Left ventricle myocardium superior (tissue), 1 donor: Measurements from ENCODE around the gene IFIT1. TPM values are rescaled to one million over a fixed set of nuclear protein-coding genes. Genes with fewer than 3 reads are reported as not detected.
"Not testable (repeated sequence)": the region's sequence is repeated elsewhere in the genome, so short reads cannot be mapped to it uniquely, and the experiment has no call there.

Experiments
- ATAC-seq: fragments of 200-7000 bp; cut with Tn5 transposase; one replicate; pipeline ENCODE4 v1.9.1; 2020; ENCODE audit warnings: mild to moderate bottlenecking, moderate library complexity
- DNase-seq: peaks from one replicate; pipeline ENCODE4 v3.0.0-alpha.2; 2020
- intact Hi-C: fragments of 100-400 bp; cut with micrococcal nuclease; formaldehyde crosslinking; loops from one replicate; pipeline ENCODE4 v1.11.0; 2022
- total RNA-seq: library from RNA; stranded (reverse); fragmentation: NEBNext Ultra II Directional; extraction: Animal tissue kit (Norgen Biotek cat#: 25700); gene quantifications from one replicate; pipeline ENCODE4 v1.2.1, GENCODE V29; 2021
- donor health status: DM: no; HTN: yes; CAD: no; lungs with severe emphysema.

The IFIT1 gene
- total RNA-seq, 1 donor from 2014 or later: 48.0 TPM

DNA sequence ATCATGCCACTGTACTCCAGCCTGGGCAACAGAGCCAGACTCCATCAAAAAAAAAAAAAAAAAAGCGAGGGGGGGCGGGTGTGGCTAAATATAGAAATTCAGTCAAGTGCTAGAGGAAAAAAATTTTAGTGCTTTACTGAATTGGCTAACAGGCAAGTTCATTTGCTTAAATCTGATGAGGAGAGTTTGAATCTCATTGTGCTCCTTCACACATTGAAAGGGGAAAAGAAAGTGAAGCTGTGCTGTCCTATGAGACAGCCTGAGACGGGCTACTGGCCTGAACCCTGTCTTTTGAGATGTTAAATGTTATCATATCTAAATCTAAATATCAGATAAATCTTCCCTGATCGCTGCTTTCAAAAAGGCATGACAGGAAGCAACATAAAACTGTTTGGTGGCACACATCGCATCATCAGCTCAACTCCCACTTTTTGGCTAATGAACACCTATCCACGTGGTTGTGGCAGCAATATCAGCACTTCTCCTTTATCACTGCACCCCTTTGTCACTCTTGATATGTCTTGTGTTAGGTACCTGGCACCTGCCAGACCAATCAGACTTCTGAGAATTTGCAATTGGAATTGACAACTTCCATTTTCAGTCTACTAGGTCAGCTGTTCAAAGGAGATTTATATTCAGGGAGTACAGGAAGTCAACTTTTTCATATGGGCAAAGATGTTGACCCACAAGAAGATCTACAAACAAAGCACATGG, 28.5 kb upstream of the IFIT1 start:
- DNase-seq (no peak), ATAC-seq (no peak)
- intact Hi-C loops: no loop called here

GRCh38 chr10:89364531-89364930, 27.9 kb upstream of the IFIT1 start:
- ATAC-seq (no peak), DNase-seq (no peak)
- intact Hi-C loops: no loop called here

DNA sequence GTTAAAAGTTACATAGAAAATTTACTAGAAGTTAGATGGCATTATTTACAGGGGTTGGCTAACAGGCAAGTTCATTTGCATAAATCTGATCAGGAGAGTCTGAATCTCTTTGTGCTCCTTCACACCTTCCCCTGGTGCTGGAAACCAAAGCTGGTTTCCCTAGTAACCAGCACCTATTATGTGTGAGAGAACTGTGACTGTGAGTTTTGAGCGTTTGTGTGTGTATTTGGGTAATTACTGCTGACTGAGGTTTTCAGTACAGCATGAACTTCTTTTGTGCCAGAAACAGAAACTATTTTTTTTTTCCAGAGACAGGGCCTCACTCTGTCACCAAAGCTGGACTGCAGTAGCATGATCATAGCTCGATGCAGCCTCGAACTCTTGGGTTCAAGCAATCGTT, 24.9 kb upstream of the IFIT1 start:
- DNase-seq: no peak
- ATAC-seq: peak; percentile 34
- intact Hi-C loops: no loop called here

DNA sequence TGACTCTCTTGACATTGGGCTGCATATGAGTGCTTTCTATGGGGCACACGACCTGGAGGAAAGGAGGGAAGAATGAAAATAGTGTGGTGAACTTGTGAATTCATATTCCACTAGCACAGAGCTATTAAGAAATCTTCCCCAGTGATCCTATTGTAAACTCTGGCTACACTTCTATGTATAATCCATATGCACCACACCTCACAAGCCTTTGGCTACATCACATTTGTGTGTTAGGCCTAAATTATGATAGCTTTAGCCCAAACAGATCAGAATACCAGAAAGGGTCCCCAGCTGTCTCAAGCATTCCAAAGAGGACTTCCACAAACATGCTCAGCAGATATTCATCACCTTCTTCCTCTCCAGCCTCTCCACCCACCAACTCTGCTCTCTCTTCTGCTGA, 24.3 kb upstream of the IFIT1 start:
- intact Hi-C loops: no loop called here
- no peak for ATAC-seq
- DNase-seq: no peak

- DNase-seq (no peak), ATAC-seq (no peak)
- intact Hi-C loops: no loop called here
Observed at GRCh38 chr10:89369156-89370105, 23.0 kb upstream of the IFIT1 start.

GRCh38 chr10:89371079-89371478, 21.3 kb upstream of the IFIT1 start:
- DNase-seq (no peak), ATAC-seq (no peak)
- intact Hi-C loops: no loop called here

DNA sequence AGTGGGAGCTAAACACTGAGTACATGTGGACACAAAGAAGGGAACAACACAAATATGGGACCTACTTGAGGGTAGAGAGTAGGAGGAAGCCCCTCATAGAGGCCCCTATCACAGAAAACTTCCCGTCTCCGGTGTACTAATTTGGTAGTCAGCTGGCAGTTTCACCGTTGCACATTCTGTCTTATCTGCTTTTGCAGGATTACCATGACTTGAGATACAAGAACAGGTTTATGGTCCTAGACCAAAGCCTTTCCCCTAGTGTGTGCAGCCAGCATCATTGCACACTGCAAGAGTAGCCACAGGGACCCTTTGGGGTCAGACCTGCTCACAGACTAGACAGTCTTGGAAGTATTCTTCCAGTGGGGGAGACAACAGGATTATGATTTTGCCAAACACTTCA, 20.4 kb upstream of the IFIT1 start:
- DNase-seq: no peak
- no peak for ATAC-seq
- intact Hi-C loops: no loop called here

DNA sequence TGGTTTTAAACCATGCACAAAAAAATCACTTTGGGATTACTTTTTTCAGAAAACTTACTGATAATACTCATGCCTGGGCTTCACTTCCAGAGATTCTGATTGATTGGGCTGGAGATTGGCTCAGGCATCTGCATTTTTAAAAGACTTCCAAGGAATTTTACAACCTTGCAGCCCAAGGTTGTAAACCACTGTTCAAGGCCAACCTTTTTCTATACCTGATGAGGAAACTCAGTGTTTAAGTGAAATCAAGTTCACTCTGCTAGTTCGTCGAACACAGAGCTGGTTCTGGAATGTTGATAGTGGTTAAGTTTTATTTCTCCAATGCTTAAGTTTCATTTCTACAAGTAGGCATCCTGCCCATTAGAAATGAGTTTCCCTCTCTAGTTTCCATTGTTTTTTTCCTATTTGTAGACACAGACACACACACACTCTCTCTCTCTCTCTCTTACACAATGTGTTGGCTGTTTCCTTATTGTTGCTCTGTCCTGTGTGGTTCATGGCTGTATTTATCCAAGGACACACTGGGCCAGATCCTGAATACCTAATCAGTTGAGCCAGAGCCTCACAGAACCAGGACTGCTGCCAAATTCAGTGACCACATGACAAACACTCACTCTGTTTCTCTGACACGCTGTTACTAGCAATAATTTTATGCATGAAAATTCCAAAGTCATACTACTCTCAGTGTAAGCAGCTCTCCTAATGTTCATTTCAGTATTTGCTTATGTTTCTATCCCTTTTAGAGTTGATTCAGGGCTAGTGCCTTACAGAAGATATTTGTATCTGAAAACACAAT, 18.3 kb upstream of the IFIT1 start:
- ATAC-seq (peak; percentile 97), DNase-seq (peak; percentile 70)
- intact Hi-C loops: no loop called here

- ATAC-seq (peak; percentile 62), DNase-seq (no peak)
- intact Hi-C loops: no loop called here
Observed at GRCh38 chr10:89374713-89375141, 17.7 kb upstream of the IFIT1 start.

DNA sequence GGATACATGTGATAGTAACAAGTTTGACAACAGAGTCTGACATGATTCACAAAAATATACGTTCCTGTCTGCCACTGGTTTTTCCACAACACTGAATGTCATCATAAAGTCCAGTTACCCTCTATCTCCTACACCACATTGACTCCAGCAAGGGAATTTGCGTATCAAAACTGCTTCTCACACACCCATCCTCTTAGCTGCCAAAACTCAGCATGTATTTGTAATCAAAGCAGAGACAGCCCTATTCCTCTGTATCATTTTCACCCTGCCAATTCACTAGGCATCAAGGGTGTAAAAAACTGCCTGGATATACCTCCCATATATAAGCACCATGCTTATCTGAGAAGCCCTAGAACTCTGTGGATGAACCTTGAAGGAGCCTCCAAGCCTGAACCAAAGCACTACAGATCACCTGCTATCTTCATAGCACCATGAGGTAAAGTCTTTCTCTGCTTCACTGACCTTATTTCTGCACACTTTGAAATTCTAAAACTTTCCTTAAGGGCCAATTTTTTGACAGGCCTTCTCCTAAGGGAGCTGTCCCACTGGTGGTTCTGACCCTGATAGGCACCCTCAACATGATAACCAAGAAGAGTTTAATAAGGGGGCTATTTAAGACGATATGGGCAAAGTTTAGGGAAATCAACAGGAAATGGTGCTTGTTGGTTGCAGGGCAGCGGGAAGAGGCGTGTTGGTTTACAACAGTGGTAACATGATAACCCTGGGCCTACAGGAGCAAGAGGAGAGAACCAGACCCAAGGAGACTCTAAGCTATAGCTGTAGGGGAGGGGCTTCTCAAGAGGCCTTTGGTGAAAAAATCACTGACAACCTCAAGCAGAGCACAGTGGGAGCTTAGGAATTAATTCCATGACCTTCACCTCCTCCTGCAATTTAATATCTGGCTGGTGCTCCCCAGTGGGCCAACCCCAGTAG, 14.5 kb upstream of the IFIT1 start, which contains the start of gene IFIT1B:
Gene IFIT1B, plus strand, starts transcription at position 352 of the 933 bp plus-strand sequence. Its CDS starts 80 bp downstream, at position 432.
- ATAC-seq (no peak), DNase-seq (no peak)
- intact Hi-C loops: no loop called here

- ATAC-seq (no peak), DNase-seq (no peak)
Observed at GRCh38 chr10:89379103-89379502, 13.3 kb upstream of the IFIT1 start.

GRCh38 chr10:89382757-89383156, 9.7 kb upstream of the IFIT1 start:
- intact Hi-C loops: no loop called here
- ATAC-seq (no peak), DNase-seq (no peak)

More at GRCh38 chr10:89379103-89379502, 13.3 kb upstream of the IFIT1 start:
- intact Hi-C loops: no loop called here

GRCh38 chr10:89384474-89385340, 7.7 kb upstream of the IFIT1 start:
- intact Hi-C loops: no loop called here
- ATAC-seq (peak; percentile 62), DNase-seq (no peak)

- DNase-seq (no peak), ATAC-seq (no peak)
- intact Hi-C loops: no loop called here
Observed at GRCh38 chr10:89388806-89389205, 3.6 kb upstream of the IFIT1 start.

DNA sequence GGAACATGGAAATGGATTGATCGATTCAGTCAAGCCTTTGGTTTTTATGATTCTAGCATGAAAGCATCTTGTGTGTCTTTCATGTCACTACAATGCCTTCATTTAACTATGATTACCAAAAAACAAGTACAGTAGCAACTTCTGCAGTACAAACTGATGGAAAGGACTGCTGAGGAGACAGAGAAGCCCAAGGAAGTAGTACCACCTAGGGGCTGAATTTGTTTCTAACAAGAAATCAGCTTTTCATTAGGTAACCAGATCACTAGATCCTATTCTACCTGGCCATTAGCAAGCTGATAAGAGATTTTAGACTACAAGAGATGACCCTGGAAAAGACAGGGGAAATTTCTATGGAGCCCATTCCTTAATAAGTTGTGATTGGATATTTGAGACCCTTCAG, 3.2 kb upstream of the IFIT1 start:
- DNase-seq (no peak), ATAC-seq (no peak)
- intact Hi-C loops: no loop called here

- intact Hi-C loops: no loop called here
- peak; percentile 34 for ATAC-seq
- DNase-seq: no peak
Observed at GRCh38 chr10:89390476-89391225, 1.8 kb upstream of the IFIT1 start.

- intact Hi-C loops, ATAC-seq, DNase-seq: not testable (repeated sequence)
Observed at GRCh38 chr10:89391226-89391576, 1.2 kb upstream of the IFIT1 start.
